Uterus (tissue), 2 donors: ENCODE data around the gene DPYSL5.

Experiments used
- POLR2A ChIP-seq, 2 donors: fragments of 450-650 bp; IDR thresholded peaks; one replicate each; pipeline ENCODE4 v1.6.1; 2016; ENCODE audit warnings: antibody characterized with exemption in 2 of 2, mild to moderate bottlenecking in 1 of 2, moderate library complexity in 1 of 2
- TF ChIP-seq, protein P1 (sequence below), 4 experiments: fragments of 200-600 bp in 2 of 4; fragments of 450-650 bp in 2 of 4; sonication (generic) in 2 of 4; IDR thresholded peaks; one replicate each; pipeline ENCODE4 v1.5.1; 2016 to 2019; ENCODE audit warnings: antibody characterized with exemption in 4 of 4, mild to moderate bottlenecking in 2 of 4, moderate library complexity in 1 of 4

DNA sequence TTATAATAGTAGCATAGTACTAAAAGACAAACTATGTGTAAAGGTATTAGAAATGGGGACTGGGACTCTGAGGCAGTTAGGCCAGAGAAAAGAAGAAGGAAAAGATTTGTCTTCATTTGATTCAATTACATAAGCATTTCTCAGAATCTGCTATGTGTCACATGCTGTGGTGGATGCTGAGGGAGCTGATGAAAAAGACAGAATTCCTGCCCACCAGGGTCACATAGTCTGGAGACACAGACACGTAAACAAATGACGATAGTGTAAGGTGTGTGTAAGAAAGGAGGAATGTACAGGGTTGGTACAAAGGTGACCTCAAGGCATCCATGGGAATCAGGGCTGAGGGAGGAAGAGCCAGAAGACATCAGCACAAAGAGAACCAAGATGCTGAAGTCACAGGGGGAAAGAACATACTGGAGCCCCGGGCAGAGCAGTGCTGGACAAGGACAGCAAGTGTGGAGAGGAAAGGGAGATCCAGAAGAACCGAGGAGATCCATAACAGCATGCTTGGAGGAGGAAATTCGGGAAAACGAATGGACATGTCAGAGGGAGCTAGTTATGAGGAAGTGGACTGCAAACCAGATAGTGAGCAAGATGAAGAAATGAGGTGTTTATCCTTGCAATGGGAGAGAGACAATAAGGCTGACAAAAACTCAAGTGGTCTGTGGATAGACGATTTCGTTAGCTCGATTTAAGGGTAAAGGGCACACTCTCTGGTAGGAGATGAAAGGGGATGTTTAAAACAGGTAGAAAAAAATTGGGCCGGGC lies 121.3 kb downstream of the DPYSL5 start:
- TF ChIP-seq, protein P1, sequence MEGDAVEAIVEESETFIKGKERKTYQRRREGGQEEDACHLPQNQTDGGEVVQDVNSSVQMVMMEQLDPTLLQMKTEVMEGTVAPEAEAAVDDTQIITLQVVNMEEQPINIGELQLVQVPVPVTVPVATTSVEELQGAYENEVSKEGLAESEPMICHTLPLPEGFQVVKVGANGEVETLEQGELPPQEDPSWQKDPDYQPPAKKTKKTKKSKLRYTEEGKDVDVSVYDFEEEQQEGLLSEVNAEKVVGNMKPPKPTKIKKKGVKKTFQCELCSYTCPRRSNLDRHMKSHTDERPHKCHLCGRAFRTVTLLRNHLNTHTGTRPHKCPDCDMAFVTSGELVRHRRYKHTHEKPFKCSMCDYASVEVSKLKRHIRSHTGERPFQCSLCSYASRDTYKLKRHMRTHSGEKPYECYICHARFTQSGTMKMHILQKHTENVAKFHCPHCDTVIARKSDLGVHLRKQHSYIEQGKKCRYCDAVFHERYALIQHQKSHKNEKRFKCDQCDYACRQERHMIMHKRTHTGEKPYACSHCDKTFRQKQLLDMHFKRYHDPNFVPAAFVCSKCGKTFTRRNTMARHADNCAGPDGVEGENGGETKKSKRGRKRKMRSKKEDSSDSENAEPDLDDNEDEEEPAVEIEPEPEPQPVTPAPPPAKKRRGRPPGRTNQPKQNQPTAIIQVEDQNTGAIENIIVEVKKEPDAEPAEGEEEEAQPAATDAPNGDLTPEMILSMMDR (IDR thresholded peaks at IDR 0.05): no peak
- no peak for TF ChIP-seq POLR2A (IDR thresholded peaks at IDR 0.05)
